Thoracic aorta (tissue), 2 donors: ENCODE results near the gene NRP1. TPM values are rescaled to one million over a fixed set of nuclear protein-coding genes. Genes with fewer than 3 reads are reported as not detected.
A peak's percentile ranks its signal among the peaks of the same experiment; 100 is the strongest.

Experiments
- ATAC-seq: fragments of 150-250 bp; one replicate; pipeline ENCODE4 v1.8.0; 2017; ENCODE audit warnings: low read depth; ENCODE audit not compliant: insufficient number of reproducible peaks, low FRiP score
- DNase-seq: peaks from one replicate; pipeline ENCODE4 v3.0.0-alpha.2; 2020; ENCODE audit warnings: low spot score
- H3K27ac ChIP-seq, 2 donors: fragments of 200-600 bp; sonication (generic); 1 replicate in 1 of 2; 2 replicates in 1 of 2; pipeline ENCODE4 v1.5.1; 2016; ENCODE audit warnings: mild to moderate bottlenecking in 2 of 2, moderate library complexity in 2 of 2
- H3K27me3 ChIP-seq: fragments of 200-600 bp; sonication (generic); replicated peaks from 2 replicates; pipeline ENCODE4 v1.6.0; 2016; ENCODE audit warnings: mild to moderate bottlenecking; ENCODE audit not compliant: insufficient read depth
- H3K36me3 ChIP-seq: fragments of 200-600 bp; sonication (generic); one replicate; pipeline ENCODE4 v1.5.1; 2016
- H3K4me1 ChIP-seq, 2 donors: fragments of 200-600 bp; sonication (generic); 1 replicate in 1 of 2; 2 replicates in 1 of 2; pipeline versions ENCODE4 v1.5.1 to v1.6.0; 2016; ENCODE audit warnings: low read depth in 2 of 2, mild to moderate bottlenecking in 1 of 2; ENCODE audit not compliant: control insufficient read depth in 1 of 2
- H3K4me3 ChIP-seq: fragments of 200-600 bp; sonication (generic); 2 replicates; pipeline ENCODE4 v1.5.1; 2016; ENCODE audit warnings: mild to moderate bottlenecking
- H3K9me3 ChIP-seq: fragments of 200-600 bp; sonication (generic); 2 replicates; pipeline ENCODE4 v1.5.1; 2016
- total RNA-seq, 2 donors: library from RNA; depleted of rRNA; stranded (reverse); fragments of >200 nt; gene quantifications; one replicate each; pipeline versions ENCODE4 v1.1.0 to v1.2.3, GENCODE V29; 2016
- TF ChIP-seq, protein P1 (sequence below): fragments of 200-600 bp; sonication (generic); IDR thresholded peaks from one replicate; pipeline ENCODE4 v1.5.1; 2019; ENCODE audit warnings: antibody characterized with exemption

Gene NRP1
- total RNA-seq, 2 donors from 2014 or later, result 66.9 to 117 TPM

DNA sequence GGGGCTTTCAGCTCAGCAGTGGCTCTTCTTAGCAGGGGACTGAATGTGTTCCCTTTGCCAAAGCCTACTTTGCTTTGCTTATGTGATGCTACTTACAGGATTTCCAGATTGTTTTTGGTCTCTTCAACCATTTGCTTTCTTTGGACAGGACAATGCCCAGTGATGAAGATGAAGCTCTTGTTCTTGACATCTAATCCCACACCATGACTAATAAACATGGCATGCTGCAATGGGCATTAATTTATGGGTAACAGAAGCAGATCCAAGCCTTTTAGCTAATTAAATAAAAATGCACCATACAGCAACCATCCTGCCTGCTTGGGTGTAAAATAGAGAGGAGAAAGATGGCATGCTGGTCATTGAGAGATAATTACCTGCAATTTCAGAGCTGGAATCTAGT is 200.9 kb downstream of the NRP1 start:
- no peaks in the 10 kb centered on the region for H3K9me3 ChIP-seq
- TF ChIP-seq, protein P1, sequence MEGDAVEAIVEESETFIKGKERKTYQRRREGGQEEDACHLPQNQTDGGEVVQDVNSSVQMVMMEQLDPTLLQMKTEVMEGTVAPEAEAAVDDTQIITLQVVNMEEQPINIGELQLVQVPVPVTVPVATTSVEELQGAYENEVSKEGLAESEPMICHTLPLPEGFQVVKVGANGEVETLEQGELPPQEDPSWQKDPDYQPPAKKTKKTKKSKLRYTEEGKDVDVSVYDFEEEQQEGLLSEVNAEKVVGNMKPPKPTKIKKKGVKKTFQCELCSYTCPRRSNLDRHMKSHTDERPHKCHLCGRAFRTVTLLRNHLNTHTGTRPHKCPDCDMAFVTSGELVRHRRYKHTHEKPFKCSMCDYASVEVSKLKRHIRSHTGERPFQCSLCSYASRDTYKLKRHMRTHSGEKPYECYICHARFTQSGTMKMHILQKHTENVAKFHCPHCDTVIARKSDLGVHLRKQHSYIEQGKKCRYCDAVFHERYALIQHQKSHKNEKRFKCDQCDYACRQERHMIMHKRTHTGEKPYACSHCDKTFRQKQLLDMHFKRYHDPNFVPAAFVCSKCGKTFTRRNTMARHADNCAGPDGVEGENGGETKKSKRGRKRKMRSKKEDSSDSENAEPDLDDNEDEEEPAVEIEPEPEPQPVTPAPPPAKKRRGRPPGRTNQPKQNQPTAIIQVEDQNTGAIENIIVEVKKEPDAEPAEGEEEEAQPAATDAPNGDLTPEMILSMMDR, result no peak
- ATAC-seq (no peak), DNase-seq (no peak)
- H3K36me3 ChIP-seq, result no peaks in the 10 kb centered on the region
- H3K4me3 ChIP-seq, result no peak overlapping the region
- peaks cover 3 to 13% of the 10 kb centered on the region in 2 donors for H3K4me1 ChIP-seq
- H3K27me3 ChIP-seq, result no peaks in the 10 kb centered on the region
- peak overlapping the region in 1 of 2 donors; percentile 33 for H3K27ac ChIP-seq

DNA sequence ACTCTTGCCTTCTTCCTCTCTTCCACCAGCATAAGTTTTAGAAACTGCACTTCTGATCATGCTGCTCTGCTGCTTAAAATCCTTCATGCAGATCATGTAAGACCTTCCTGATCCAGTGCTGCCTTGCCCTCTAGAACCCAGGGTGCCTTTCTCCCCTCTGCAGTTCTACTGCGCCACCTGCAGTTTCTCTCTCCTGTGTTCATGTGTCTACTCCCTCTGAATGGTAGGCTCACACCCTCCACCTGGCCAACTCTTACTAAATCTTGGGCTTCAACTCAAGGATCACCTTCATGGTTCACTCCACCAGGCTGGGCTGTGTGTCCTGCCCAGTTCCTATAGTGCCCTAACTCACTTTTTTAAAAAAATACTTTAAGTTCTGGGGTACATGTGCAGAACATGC is 201.8 kb downstream of the NRP1 start:
- no peaks in the 10 kb centered on the region for H3K9me3 ChIP-seq
- DNase-seq (no peak), ATAC-seq (no peak)

DNA sequence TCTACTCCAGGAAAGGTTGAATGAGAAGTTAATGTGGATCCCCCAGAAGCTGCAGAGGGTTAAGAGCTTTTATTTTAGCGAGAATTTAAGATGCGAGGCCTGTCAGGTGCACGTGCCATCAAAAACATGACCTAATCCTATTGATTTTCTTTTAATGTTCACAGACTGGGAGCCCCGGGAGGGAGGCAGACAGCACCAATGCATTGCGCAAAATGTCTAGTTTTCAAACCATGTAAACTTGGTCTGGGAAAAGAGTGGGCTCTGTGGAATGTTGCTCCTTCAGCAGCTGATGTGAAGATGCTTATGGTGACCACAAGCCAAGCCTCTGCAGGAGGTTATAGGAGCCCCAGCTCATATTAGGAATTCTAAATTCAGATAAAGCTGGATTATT is 204.5 kb downstream of the NRP1 start:
- DNase-seq (no peak), ATAC-seq (no peak)
- H3K36me3 ChIP-seq, result no peaks in the 10 kb centered on the region
- no peak overlapping the region for H3K4me3 ChIP-seq
- peaks cover 3 to 13% of the 10 kb centered on the region in 2 donors for H3K4me1 ChIP-seq
- no peak overlapping the region for H3K27ac ChIP-seq
- TF ChIP-seq, protein P1, result no peak
- no peaks in the 10 kb centered on the region for H3K9me3 ChIP-seq
- H3K27me3 ChIP-seq, result no peaks in the 10 kb centered on the region

More for the DNA sequence above, 201.8 kb downstream of the NRP1 start:
- Histone ChIP-seq H3K4me1 (peaks cover 3 to 13% of the 10 kb centered on the region in 2 donors), H3K36me3 (no peaks in the 10 kb centered on the region), H3K4me3 (no peak overlapping the region), H3K27ac (no peak overlapping the region), H3K27me3 (no peaks in the 10 kb centered on the region)
- TF ChIP-seq, protein P1, result no peak

DNA sequence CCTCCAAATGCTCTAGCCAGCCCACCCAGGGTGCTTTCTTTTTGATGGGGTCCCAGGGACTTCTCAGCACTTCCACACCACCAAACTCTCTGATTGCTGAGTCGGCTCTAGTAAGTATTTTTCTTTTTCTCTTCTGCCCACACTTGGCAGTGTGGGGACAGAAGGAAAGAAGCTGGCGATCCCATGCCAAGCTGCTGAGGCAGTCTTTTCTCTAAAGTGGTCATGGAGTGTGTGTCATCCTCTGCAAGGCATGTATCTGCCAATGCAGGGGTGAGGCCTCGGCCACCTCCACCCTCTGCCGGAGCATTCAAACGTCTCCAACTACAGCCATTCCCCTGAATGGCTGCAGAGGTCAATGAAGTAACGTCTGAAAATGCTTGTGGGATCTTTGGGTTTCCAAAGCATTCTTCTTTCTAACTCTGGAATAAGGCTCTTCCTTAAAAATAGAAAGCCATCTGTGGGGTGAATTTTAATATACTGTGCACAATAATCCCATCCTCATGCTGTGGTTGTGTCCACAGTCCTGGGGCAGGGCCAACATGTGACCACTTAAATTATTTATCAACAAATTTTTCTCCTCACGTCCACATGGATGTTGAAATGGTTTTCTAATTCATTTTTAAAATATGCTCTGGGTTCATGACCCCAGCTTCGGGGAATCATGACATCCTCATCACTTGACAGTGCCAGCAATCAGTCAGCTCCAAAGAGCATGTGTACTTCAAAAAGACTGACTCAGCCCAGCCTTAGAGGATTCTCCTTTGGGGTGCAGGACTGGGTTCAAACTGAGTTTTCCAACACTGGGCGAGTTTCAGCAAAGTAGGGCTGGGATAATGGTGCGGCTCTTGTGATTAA is 205.1 kb downstream of the NRP1 start:
- H3K4me3 ChIP-seq, result no peak overlapping the region
- no peaks in the 10 kb centered on the region for H3K36me3 ChIP-seq
- no peaks in the 10 kb centered on the region for H3K27me3 ChIP-seq
- no peak for ATAC-seq
- H3K27ac ChIP-seq, result no peak overlapping the region
- TF ChIP-seq, protein P1, result no peak
- peaks cover 3 to 11% of the 10 kb centered on the region in 2 donors for H3K4me1 ChIP-seq
- no peak for DNase-seq
- H3K9me3 ChIP-seq, result no peaks in the 10 kb centered on the region

DNA sequence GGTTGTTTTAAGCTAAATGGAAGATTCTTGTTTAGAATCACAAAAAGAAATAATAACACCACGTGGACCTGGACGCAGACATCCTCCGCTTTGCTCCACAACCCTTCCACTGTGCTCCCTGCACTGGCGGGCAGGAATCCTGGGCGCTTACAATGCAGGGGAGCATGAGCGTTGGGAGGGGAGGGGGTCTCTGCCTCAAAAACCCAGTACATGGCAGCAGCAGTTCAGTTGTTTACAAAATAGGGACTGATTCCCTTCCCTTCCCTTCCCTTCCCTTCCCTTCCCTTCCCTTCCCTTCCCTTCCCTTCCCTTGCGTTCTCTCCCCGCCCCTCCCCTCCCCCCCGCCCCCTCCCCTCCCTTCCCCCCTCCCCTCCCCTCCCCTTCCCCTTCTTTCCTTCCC is 206.8 kb downstream of the NRP1 start:
- no peak for ATAC-seq
- no peaks in the 10 kb centered on the region for H3K36me3 ChIP-seq
- H3K4me3 ChIP-seq, result no peak overlapping the region
- no peak overlapping the region for H3K27ac ChIP-seq
- DNase-seq, result no peak
- TF ChIP-seq, protein P1, result no peak
- H3K27me3 ChIP-seq, result no peaks in the 10 kb centered on the region
- H3K9me3 ChIP-seq, result no peaks in the 10 kb centered on the region
- peaks cover 0 to under 1% of the 10 kb centered on the region in 2 donors for H3K4me1 ChIP-seq
